ENCODE data around the gene CAPN8. TPM values are rescaled to one million over a fixed set of nuclear protein-coding genes. Genes with fewer than 3 reads are reported as not detected.
"Not testable (repeated sequence)": the region's sequence is repeated elsewhere in the genome, so short reads cannot be mapped to it uniquely, and the experiment has no call there.

Gene CAPN8
- total RNA-seq, 4 donors from 2014 or later: 55.4 to 273 (median 91.6) TPM

DNA sequence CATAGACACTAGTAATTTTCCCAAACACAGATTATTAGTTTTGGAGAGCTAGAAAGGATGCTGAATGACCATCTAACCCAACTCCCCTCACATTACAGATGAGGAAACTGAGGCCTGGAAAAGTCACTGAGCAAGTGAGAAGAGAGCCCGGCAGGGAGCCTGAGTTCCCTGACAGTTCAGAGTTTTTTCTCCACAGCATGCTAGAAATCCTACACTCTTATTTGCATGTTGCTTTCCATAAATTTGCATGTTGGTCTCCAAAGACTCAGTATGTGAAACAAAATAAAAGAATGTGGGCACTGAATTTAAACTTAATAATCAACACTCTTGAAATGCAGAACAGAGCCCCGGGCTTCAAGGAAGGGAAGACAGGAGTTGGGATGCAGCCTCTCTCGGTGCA lies 140.0 kb downstream of the CAPN8 start:
- 60 to 76% methylated on average over 2 to 3 of the region's 3 CpGs for WGBS, 2 donors (ENCODE audit: low coverage in 1 of 2)
- no peak for TF ChIP-seq EP300 (IDR thresholded peaks at IDR 0.05; ENCODE audit: low read depth)
- TF ChIP-seq POLR2A (IDR thresholded peaks at IDR 0.05): no peak
- Histone ChIP-seq H3K27me3 (no peaks in the 10 kb centered on the region), H3K36me3 (no peaks in the 10 kb centered on the region), H3K4me3 (no peak overlapping the region), H3K27ac (no peak overlapping the region), H3K9me3 (no peaks in the 10 kb centered on the region), H3K4me1 (no peaks in the 10 kb centered on the region)
- DNase-seq: no peak
- intact Hi-C loops (cut with DNase I; ENCODE audit: low total_unique reads): no loop called here
- in situ Hi-C loops (cut with MboI; ENCODE audit: low pct_ligation_motif_present in 1 of 4, low pct_unique_long_range_greater_than_20kb in 1 of 4, low sequenced_read_pairs in 3 of 4): no loop called here

DNA sequence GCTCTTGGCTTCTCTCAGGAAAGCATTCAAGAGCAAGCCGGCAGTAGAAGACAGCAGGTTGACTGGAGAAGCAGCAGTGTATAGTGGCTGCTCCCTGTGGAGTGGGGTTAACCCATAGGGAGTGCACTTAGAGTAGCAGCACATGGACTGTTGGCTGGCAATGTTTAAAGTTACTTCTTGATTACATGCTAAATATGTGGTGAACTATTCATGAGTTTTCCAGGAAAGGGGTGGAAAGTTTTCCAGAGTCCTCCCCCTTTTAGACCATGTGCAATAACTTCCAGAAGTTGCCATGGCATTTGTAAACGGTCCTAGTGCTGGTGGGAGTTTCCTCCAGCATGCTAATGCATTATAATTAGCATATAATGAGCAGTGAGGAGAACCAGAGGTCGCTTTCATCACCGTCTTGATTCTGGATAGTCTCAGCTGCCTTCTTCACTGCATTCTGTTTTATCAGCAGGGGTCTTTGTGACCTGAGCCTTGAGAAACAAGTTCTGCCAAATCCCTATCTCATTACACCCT lies 140.5 kb downstream of the CAPN8 start:
- Histone ChIP-seq H3K27me3 (no peaks in the 10 kb centered on the region), H3K4me3 (no peak overlapping the region), H3K9me3 (no peaks in the 10 kb centered on the region), H3K4me1 (no peaks in the 10 kb centered on the region), H3K36me3 (no peaks in the 10 kb centered on the region), H3K27ac (no peak overlapping the region)
- intact Hi-C loops (cut with DNase I; ENCODE audit: low total_unique reads) (no loop called here), in situ Hi-C loops (cut with MboI; ENCODE audit: low pct_ligation_motif_present in 1 of 4, low pct_unique_long_range_greater_than_20kb in 1 of 4, low sequenced_read_pairs in 3 of 4) (no loop called here)
- 68 to 78% methylated on average over 4 of the region's 4 CpGs for WGBS, 2 donors (ENCODE audit: low coverage in 1 of 2)
- no peak for DNase-seq
- TF ChIP-seq POLR2AphosphoS5 (IDR thresholded peaks at IDR 0.05) (no peak), EP300 (IDR thresholded peaks at IDR 0.05; ENCODE audit: low read depth) (no peak)
- TF ChIP-seq, protein P1, sequence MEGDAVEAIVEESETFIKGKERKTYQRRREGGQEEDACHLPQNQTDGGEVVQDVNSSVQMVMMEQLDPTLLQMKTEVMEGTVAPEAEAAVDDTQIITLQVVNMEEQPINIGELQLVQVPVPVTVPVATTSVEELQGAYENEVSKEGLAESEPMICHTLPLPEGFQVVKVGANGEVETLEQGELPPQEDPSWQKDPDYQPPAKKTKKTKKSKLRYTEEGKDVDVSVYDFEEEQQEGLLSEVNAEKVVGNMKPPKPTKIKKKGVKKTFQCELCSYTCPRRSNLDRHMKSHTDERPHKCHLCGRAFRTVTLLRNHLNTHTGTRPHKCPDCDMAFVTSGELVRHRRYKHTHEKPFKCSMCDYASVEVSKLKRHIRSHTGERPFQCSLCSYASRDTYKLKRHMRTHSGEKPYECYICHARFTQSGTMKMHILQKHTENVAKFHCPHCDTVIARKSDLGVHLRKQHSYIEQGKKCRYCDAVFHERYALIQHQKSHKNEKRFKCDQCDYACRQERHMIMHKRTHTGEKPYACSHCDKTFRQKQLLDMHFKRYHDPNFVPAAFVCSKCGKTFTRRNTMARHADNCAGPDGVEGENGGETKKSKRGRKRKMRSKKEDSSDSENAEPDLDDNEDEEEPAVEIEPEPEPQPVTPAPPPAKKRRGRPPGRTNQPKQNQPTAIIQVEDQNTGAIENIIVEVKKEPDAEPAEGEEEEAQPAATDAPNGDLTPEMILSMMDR (IDR thresholded peaks at IDR 0.05): no peak

DNA sequence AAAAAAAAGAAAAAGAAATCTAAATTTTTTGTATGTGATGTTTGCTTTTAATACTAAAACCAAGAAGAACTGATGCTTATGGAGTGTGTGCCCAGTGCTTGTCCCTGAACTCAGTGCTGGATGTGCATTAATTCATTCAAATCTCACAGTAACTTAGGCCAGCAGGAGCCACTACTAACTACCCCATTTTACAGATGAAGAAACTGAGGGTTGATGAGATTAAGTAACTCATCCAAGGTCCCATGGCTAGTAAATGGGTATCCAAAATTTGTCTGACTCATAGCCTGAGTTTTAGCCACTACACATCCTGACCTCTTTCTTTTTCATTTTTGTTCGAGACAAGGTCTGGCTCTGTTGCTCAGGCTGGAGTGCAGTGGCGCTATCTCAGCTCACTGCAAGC lies 144.4 kb downstream of the CAPN8 start:
- Histone ChIP-seq H3K27ac (no peak overlapping the region), H3K9me3 (no peaks in the 10 kb centered on the region), H3K27me3 (no peaks in the 10 kb centered on the region), H3K4me3 (no peak overlapping the region), H3K36me3 (no peaks in the 10 kb centered on the region), H3K4me1 (no peaks in the 10 kb centered on the region)
- in situ Hi-C loops (cut with MboI; ENCODE audit: low pct_ligation_motif_present in 1 of 4, low pct_unique_long_range_greater_than_20kb in 1 of 4, low sequenced_read_pairs in 3 of 4) (no loop called here), intact Hi-C loops (cut with DNase I; ENCODE audit: low total_unique reads) (no loop called here)
- WGBS, 2 donors (ENCODE audit: low coverage in 1 of 2): 95 to 100% methylated on average over 2 of the region's 2 CpGs
- no peak for DNase-seq
- TF ChIP-seq POLR2A (IDR thresholded peaks at IDR 0.05): no peak
- TF ChIP-seq, protein P1 (IDR thresholded peaks at IDR 0.05): no peak
- no peak for TF ChIP-seq EP300 (IDR thresholded peaks at IDR 0.05; ENCODE audit: low read depth)
- TF ChIP-seq POLR2AphosphoS5 (IDR thresholded peaks at IDR 0.05): no peak

DNA sequence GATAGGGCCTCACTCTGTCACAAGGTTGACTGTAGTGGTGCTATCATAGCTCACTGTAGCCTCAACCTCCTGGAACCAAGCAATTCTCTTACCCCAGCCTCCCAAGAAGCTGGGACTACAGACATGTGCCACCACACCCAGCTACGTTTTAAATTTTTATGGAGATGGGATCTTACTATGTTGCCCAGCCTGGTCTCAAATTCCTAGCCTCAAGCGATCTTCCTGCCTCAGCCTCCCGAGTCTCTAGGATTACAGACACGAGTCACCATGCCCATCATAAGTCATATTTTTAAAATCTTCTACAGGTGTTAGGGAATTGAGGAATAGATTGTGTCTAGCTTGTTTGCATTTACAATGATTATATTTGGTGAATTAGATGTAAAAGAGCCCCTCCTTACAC lies 145.3 kb downstream of the CAPN8 start:
- in situ Hi-C loops (cut with MboI; ENCODE audit: low pct_ligation_motif_present in 1 of 4, low pct_unique_long_range_greater_than_20kb in 1 of 4, low sequenced_read_pairs in 3 of 4): no loop called here
- TF ChIP-seq, protein P1 (IDR thresholded peaks at IDR 0.05): no peak
- no peak for TF ChIP-seq POLR2A (IDR thresholded peaks at IDR 0.05)
- TF ChIP-seq EP300 (IDR thresholded peaks at IDR 0.05; ENCODE audit: low read depth): no peak
- TF ChIP-seq POLR2AphosphoS5 (IDR thresholded peaks at IDR 0.05): no peak
- Histone ChIP-seq H3K4me3 (no peak overlapping the region), H3K9me3 (no peaks in the 10 kb centered on the region), H3K27me3 (no peaks in the 10 kb centered on the region), H3K4me1 (no peaks in the 10 kb centered on the region), H3K27ac (no peak overlapping the region), H3K36me3 (no peaks in the 10 kb centered on the region)
- 84 to 91% methylated on average over 4 of the region's 4 CpGs for WGBS, 2 donors (ENCODE audit: low coverage in 1 of 2)
- intact Hi-C loops (cut with DNase I; ENCODE audit: low total_unique reads): no loop called here
- DNase-seq: no peak

DNA sequence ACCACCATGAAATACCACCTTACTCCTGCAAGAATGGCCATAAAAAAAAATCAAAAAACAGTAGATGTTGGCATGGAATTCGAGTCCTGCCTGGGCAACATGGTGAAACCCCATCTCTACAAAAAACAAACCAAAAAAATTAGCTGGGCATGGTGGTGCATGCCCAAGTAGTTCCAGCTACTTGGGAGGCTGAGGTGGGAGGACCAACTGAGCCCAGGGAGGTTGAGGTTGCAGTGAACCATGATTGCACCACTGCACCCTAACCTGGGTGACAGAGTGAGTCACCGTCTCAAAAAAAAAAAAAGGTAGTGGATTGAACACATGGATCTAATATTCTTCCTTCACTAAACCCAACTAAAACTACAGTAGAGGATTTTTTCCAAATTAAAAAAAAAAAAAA lies 146.4 kb downstream of the CAPN8 start:
- DNase-seq: no peak
- no peaks in the 10 kb centered on the region for H3K4me1 ChIP-seq
- intact Hi-C loops (cut with DNase I; ENCODE audit: low total_unique reads) (no loop called here), in situ Hi-C loops (cut with MboI; ENCODE audit: low pct_ligation_motif_present in 1 of 4, low pct_unique_long_range_greater_than_20kb in 1 of 4, low sequenced_read_pairs in 3 of 4) (no loop called here)
- H3K27ac ChIP-seq: no peak overlapping the region
- H3K4me3 ChIP-seq: no peak overlapping the region
- no peaks in the 10 kb centered on the region for H3K9me3 ChIP-seq
- no peaks in the 10 kb centered on the region for H3K36me3 ChIP-seq
- 82 to 84% methylated on average over 2 of the region's 2 CpGs for WGBS, 2 donors (ENCODE audit: low coverage in 1 of 2)
- H3K27me3 ChIP-seq: no peaks in the 10 kb centered on the region
- TF ChIP-seq, protein P1 (IDR thresholded peaks at IDR 0.05): no peak
- TF ChIP-seq EP300 (IDR thresholded peaks at IDR 0.05; ENCODE audit: low read depth) (no peak), POLR2AphosphoS5 (IDR thresholded peaks at IDR 0.05) (no peak)

DNA sequence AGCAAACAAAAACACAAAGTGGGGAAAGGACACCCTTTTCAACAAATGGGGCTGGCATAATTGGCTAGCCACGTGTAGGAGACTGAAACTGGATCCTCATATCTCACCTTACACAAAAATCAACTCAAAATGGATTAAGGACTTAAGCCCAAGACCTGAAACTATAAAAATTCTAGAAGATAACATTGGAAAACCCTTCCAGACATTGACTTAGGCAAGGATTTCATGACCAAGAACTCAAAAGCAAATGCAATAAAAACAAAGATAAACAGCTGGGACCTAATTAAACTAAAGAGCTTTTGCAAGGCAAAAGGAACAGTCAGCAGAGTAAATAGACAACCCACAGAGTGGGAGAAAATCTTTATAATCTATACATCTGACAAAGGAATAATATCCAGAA lies 146.9 kb downstream of the CAPN8 start:
- H3K4me3 ChIP-seq; in situ Hi-C loops (cut with MboI; ENCODE audit: low pct_ligation_motif_present in 1 of 4, low pct_unique_long_range_greater_than_20kb in 1 of 4, low sequenced_read_pairs in 3 of 4); H3K27me3 ChIP-seq; H3K4me1 ChIP-seq; H3K27ac ChIP-seq; H3K36me3 ChIP-seq; intact Hi-C loops (cut with DNase I; ENCODE audit: low total_unique reads); H3K9me3 ChIP-seq; DNase-seq: not testable (repeated sequence)
- WGBS, 2 donors (ENCODE audit: low coverage in 1 of 2): 29 to 35% methylated on average over 1 of the region's 1 CpG

All from transverse colon (tissue), 4 donors.